ENCODE data around the gene ITPR3.
A peak's percentile ranks its signal among the peaks of the same experiment; 100 is the strongest.

Gene ITPR3

GRCh38 chr6:33641602-33642001, 20.5 kb downstream of the ITPR3 start:
- no peak for TF ChIP-seq Cebpa-rat (IDR thresholded peaks at IDR 0.05)

DNA sequence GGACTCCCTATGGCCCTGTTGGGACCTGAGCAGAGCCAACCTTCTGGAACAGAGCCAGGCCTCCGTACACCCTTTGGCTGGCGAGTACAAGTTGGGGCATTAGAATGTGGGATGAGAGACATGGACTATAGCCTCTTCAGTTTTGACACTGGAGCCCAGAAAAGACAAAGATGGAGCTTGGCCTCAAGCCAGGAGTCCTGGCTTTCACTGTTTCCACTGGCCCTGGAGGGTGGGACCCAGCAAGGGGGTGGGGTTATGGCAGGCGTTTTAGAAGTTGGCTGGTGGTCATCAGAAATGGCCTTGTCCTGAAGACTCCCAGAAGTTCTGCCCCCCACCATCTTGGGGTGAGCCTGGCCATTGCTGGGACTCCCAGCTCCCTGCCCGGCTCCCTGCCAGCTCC, 21.8 kb downstream of the ITPR3 start:
- Histone ChIP-seq H3K27ac (no peak overlapping the region), H3K4me1 (peaks cover 16% of the 10 kb centered on the region), H3K4me3 (no peak overlapping the region), H4K20me1 (peaks cover 40% of the 10 kb centered on the region), H3K4me2 (no peak overlapping the region), H3K27me3 (no peaks in the 10 kb centered on the region), H3K9me3 (no peaks in the 10 kb centered on the region), H3K9ac (no peak overlapping the region), H3K36me3 (peaks cover 81% of the 10 kb centered on the region)
- TF ChIP-seq Cebpa-rat (IDR thresholded peaks at IDR 0.05): no peak

More at GRCh38 chr6:33641602-33642001, 20.5 kb downstream of the ITPR3 start:
- Histone ChIP-seq H4K20me1 (peaks cover 49% of the 10 kb centered on the region), H3K27ac (no peak overlapping the region), H3K9me3 (no peaks in the 10 kb centered on the region), H3K9ac (no peak overlapping the region), H3K4me1 (peaks cover 22% of the 10 kb centered on the region), H3K27me3 (no peaks in the 10 kb centered on the region), H3K4me2 (no peak overlapping the region), H3K36me3 (peaks cover 68% of the 10 kb centered on the region), H3K4me3 (no peak overlapping the region)

GRCh38 chr6:33651403-33651802, 30.3 kb downstream of the ITPR3 start:
- H3K4me1 ChIP-seq: peaks cover 21% of the 10 kb centered on the region
- 0 out of 2 replicates have a peak, but pooled peaks cover 4% of the 10 kb centered on the region for H4K20me1 ChIP-seq
- peaks cover 76% of the 10 kb centered on the region for H3K36me3 ChIP-seq
- no peaks in the 10 kb centered on the region for H3K27me3 ChIP-seq
- no peak overlapping the region for H3K4me3 ChIP-seq
- H3K9ac ChIP-seq: no peak overlapping the region
- no peak overlapping the region for H3K27ac ChIP-seq
- no peak for TF ChIP-seq Cebpa-rat (IDR thresholded peaks at IDR 0.05)
- no peaks in the 10 kb centered on the region for H3K9me3 ChIP-seq
- peak overlapping the region; percentile 28; the same call in 1 of the 2 replicates for H3K4me2 ChIP-seq

DNA sequence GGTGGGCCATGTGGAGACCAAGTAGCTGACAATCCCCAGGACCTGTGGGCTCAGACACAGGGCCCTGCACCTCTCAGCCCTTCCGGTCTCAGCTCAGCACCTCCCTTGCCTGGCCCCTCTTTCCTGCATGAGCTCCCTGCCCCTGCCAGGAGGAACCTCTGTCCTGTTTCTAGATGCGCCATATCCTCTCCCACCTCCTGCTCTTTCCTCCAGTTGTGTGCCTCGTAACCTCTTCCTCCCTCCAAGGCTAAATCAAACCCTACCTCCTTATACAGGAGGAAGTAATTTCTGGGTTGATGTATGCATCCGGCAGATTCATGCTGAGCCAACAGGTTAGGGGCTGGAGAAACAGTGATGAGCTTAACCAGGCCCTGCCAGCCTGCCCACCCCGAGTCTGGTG, 30.9 kb downstream of the ITPR3 start:
- TF ChIP-seq Cebpa-rat (IDR thresholded peaks at IDR 0.05): no peak
- 0 out of 2 replicates have a peak, but pooled peaks cover 4% of the 10 kb centered on the region for H4K20me1 ChIP-seq
- H3K4me3 ChIP-seq: no peak overlapping the region
- peaks cover 21% of the 10 kb centered on the region for H3K4me1 ChIP-seq
- H3K4me2 ChIP-seq: peak overlapping the region; percentile 28
- no peaks in the 10 kb centered on the region for H3K9me3 ChIP-seq
- H3K27ac ChIP-seq: peak overlapping the region; percentile 47; the same call in 1 of the 2 replicates
- peaks cover 76% of the 10 kb centered on the region for H3K36me3 ChIP-seq
- no peak overlapping the region for H3K9ac ChIP-seq
- no peaks in the 10 kb centered on the region for H3K27me3 ChIP-seq

- Histone ChIP-seq H3K27ac (no peak overlapping the region), H3K36me3 (peaks cover 73% of the 10 kb centered on the region), H3K4me3 (no peak overlapping the region)
Observed at GRCh38 chr6:33654831-33655554, 33.9 kb downstream of the ITPR3 start.

DNA sequence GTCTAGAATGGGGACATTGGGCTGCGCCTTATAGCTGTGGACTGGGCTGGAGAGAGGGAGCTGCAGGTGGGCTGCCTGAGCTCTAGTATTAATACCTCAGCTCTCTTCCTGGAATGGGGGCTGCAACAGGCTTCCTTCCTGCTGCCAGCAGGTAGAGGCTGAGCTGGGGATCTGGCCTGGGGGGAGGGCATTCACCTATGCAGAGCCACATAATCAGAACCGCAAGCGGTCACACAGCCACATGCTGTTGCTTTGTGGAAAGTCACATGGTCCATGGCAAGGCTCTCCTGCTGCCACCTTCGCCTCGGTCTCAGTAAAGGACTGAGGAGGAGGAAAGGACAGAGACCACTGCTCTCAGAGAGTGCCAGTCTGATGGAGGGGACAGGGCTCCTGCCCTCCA, 35.7 kb downstream of the ITPR3 start:
- 0 out of 2 replicates have a peak, but pooled peaks cover 1% of the 10 kb centered on the region for H4K20me1 ChIP-seq
- H3K9me3 ChIP-seq: no peaks in the 10 kb centered on the region
- H3K27me3 ChIP-seq: no peaks in the 10 kb centered on the region
- no peak overlapping the region for H3K9ac ChIP-seq
- no peak overlapping the region for H3K4me3 ChIP-seq
- no peak for TF ChIP-seq Cebpa-rat (IDR thresholded peaks at IDR 0.05)
- H3K4me2 ChIP-seq: no peak overlapping the region
- peaks cover 16% of the 10 kb centered on the region for H3K4me1 ChIP-seq
- H3K27ac ChIP-seq: no peak overlapping the region
- peaks cover 73% of the 10 kb centered on the region for H3K36me3 ChIP-seq

More at GRCh38 chr6:33654831-33655554, 33.9 kb downstream of the ITPR3 start:
- Histone ChIP-seq H3K9me3 (no peaks in the 10 kb centered on the region), H4K20me1 (0 out of 2 replicates have a peak, but pooled peaks cover 4% of the 10 kb centered on the region), H3K4me2 (peak overlapping the region; percentile 12; the same call in 1 of the 2 replicates), H3K4me1 (peaks cover 21% of the 10 kb centered on the region), H3K9ac (no peak overlapping the region), H3K27me3 (no peaks in the 10 kb centered on the region)
- TF ChIP-seq Cebpa-rat (IDR thresholded peaks at IDR 0.05): no peak

GRCh38 chr6:33658982-33659689, 38.0 kb downstream of the ITPR3 start:
- Histone ChIP-seq H3K9me3 (no peaks in the 10 kb centered on the region), H3K4me2 (no peak overlapping the region), H3K4me1 (peaks cover 11% of the 10 kb centered on the region; the same call in 1 of the 2 replicates), H3K4me3 (no peak overlapping the region), H3K27me3 (no peaks in the 10 kb centered on the region), H3K36me3 (peaks cover 80% of the 10 kb centered on the region), H3K27ac (no peak overlapping the region), H3K9ac (no peak overlapping the region), H4K20me1 (no peaks in the 10 kb centered on the region)
- TF ChIP-seq Cebpa-rat (IDR thresholded peaks at IDR 0.05): no peak

DNA sequence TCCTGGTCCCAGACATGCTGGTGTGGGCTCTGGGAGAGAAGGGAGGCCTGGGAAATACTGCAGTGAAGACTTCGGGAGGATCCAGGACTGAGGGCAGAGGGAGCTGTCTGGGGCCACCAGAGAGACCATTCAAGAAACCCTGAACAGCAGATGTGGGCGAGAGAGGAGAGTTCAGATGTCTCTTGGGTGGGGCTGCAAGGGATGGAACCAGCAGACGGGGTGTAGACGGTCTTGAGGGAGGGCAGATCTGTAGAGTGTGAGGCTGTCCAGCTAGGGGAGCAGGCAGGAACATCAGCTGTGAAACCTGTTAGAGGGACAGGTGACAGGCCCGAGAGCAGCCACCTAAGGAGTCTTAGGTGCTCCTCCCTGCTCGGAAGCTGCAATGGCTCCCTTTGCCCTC, 38.9 kb downstream of the ITPR3 start:
- no peak overlapping the region for H3K27ac ChIP-seq
- H3K4me3 ChIP-seq: no peak overlapping the region
- no peaks in the 10 kb centered on the region for H3K9me3 ChIP-seq
- TF ChIP-seq Cebpa-rat (IDR thresholded peaks at IDR 0.05): no peak
- peaks cover 87% of the 10 kb centered on the region for H3K36me3 ChIP-seq
- H3K27me3 ChIP-seq: no peaks in the 10 kb centered on the region
- no peaks in the 10 kb centered on the region for H4K20me1 ChIP-seq
- no peak overlapping the region for H3K9ac ChIP-seq
- H3K4me2 ChIP-seq: no peak overlapping the region
- H3K4me1 ChIP-seq: peaks cover 5% of the 10 kb centered on the region; the same call in 1 of the 2 replicates

GRCh38 chr6:33661106-33661838, 40.1 kb downstream of the ITPR3 start:
- H3K36me3 ChIP-seq: peaks cover 85% of the 10 kb centered on the region
- H3K27ac ChIP-seq: no peak overlapping the region

More at GRCh38 chr6:33661106-33661838, 40.1 kb downstream of the ITPR3 start:
- H3K9ac ChIP-seq: no peak overlapping the region
- H3K4me2 ChIP-seq: no peak overlapping the region
- H3K4me3 ChIP-seq: no peak overlapping the region
- no peak for TF ChIP-seq Cebpa-rat (IDR thresholded peaks at IDR 0.05)
- no peaks in the 10 kb centered on the region for H3K4me1 ChIP-seq
- H3K27me3 ChIP-seq: no peaks in the 10 kb centered on the region
- no peaks in the 10 kb centered on the region for H3K9me3 ChIP-seq
- no peaks in the 10 kb centered on the region for H4K20me1 ChIP-seq

All from BLaER1 (cell line).